SK-N-SH (cell line): Measurements from ENCODE around the gene TRIM7. TPM values are rescaled to one million over a fixed set of nuclear protein-coding genes. Genes with fewer than 3 reads are reported as not detected.
"Not testable (repeated sequence)": the region's sequence is repeated elsewhere in the genome, so short reads cannot be mapped to it uniquely, and the experiment has no call there.

Experiments
- CTCF ChIA-PET: fragments of 300-600, 350-600 bp; formaldehyde crosslinking; extraction: SDS; loops from one replicate; lab custom pipeline; 2021; lab: Yijun Ruan, JAX
- POLR2A ChIA-PET: fragments of 350-600 bp; sonication (Branson Sonifier 250); formaldehyde crosslinking; extraction: SDS; loops from one replicate; lab custom pipeline; 2020; ENCODE audit warnings: antibody characterized with exemption, inconsistent platforms; lab: Yijun Ruan, JAX
- DNase-seq: peaks from one replicate; pipeline ENCODE4 v3.0.0; 2012
- H2AFZ ChIP-seq: fragments of 200-600 bp; sonication (generic); 2 replicates; pipeline ENCODE4 v1.8.1; 2016; ENCODE audit warnings: antibody characterized with exemption, mild to moderate bottlenecking, low read depth
- H3F3A ChIP-seq: fragments of 200-600 bp; sonication (generic); replicated peaks from 2 replicates; pipeline ENCODE3; 2016; ENCODE audit warnings: antibody characterized with exemption, mild to moderate bottlenecking; ENCODE audit not compliant: insufficient read depth
- H3K27ac ChIP-seq, 2 experiments: fragments of 200-500 bp in 1 of 2; fragments of 200-600 bp in 1 of 2; sonication (Bioruptor generic) in 1 of 2; sonication (generic), shearing (Covaris generic) in 1 of 2; 2 replicates each; pipeline versions ENCODE4 v1.5.1 to v1.6.1; 2014 to 2016; ENCODE audit warnings: low read depth in 2 of 2, inconsistent platforms in 1 of 2, low read length in 1 of 2, mild to moderate bottlenecking in 1 of 2, mixed read lengths in 1 of 2
- H3K27me3 ChIP-seq: fragments of 200-600 bp; sonication (generic), shearing (Covaris generic); 2 replicates; pipeline ENCODE4 v1.6.1; 2016; ENCODE audit warnings: mixed run types; ENCODE audit not compliant: insufficient read depth
- H3K36me3 ChIP-seq, 2 experiments: fragments of 200-500 bp in 1 of 2; fragments of 200-600 bp in 1 of 2; sonication (Bioruptor generic) in 1 of 2; sonication (generic) in 1 of 2; replicated peaks in 1 of 2; 2 replicates each; pipeline versions ENCODE3 to v1.5.1; 2014 to 2016; ENCODE audit warnings: low read length in 1 of 2, mild to moderate bottlenecking in 1 of 2; ENCODE audit not compliant: insufficient read depth in 2 of 2, control insufficient read depth in 1 of 2
- H3K4me1 ChIP-seq, 2 experiments: fragments of 200-500 bp in 1 of 2; fragments of 200-600 bp in 1 of 2; sonication (Bioruptor generic) in 1 of 2; sonication (generic), shearing (Covaris generic) in 1 of 2; 2 replicates each; pipeline versions ENCODE4 v1.5.1 to v1.6.1; 2014 to 2016; ENCODE audit warnings: low read depth in 1 of 2, low read length in 1 of 2, mixed run types in 1 of 2; ENCODE audit not compliant: insufficient read depth in 2 of 2, control insufficient read depth in 1 of 2
- H3K4me2 ChIP-seq: fragments of 200-600 bp; sonication (generic), shearing (Covaris generic); 2 replicates; pipeline ENCODE4 v1.6.1; 2017; ENCODE audit warnings: mixed run types
- H3K4me3 ChIP-seq, 2 experiments: fragments of 200-500 bp in 1 of 2; fragments of 200-600 bp in 1 of 2; sonication (Bioruptor generic) in 1 of 2; sonication (generic), shearing (Covaris generic) in 1 of 2; 2 replicates each; pipeline versions ENCODE4 v1.5.1 to v1.8.1; 2014 to 2016; ENCODE audit warnings: low read depth in 2 of 2, inconsistent platforms in 1 of 2, low read length in 1 of 2, mild to moderate bottlenecking in 1 of 2, mixed read lengths in 1 of 2, moderate library complexity in 1 of 2
- H3K79me2 ChIP-seq: fragments of 200-600 bp; sonication (generic); 2 replicates; pipeline ENCODE4 v1.8.1; 2017; ENCODE audit warnings: mild to moderate bottlenecking; ENCODE audit not compliant: insufficient read depth
- H3K9ac ChIP-seq: fragments of 200-600 bp; sonication (generic); 2 replicates; pipeline ENCODE4 v1.6.1; 2017; ENCODE audit warnings: mixed run types
- H3K9me2 ChIP-seq: fragments of 200-600 bp; sonication (generic); 2 replicates; pipeline ENCODE4 v1.6.1; 2017; ENCODE audit warnings: mixed run types
- H3K9me3 ChIP-seq: fragments of 200-600 bp; sonication (generic); 2 replicates; pipeline ENCODE4 v1.6.1; 2017; ENCODE audit warnings: mixed run types, mild to moderate bottlenecking, moderate library complexity
- H4K20me1 ChIP-seq: fragments of 200-600 bp; sonication (generic); 2 replicates; pipeline ENCODE4 v1.6.1; 2017; ENCODE audit warnings: mild to moderate bottlenecking, mixed run types; ENCODE audit not compliant: insufficient read depth
- CHD2 ChIP-seq: fragments of 150-350 bp; IDR thresholded peaks from 2 replicates; pipeline ENCODE4 v1.6.1; 2018; ENCODE audit warnings: low read length; ENCODE audit not compliant: partially characterized antibody
- ELF1 ChIP-seq: IDR thresholded peaks from 2 replicates; pipeline ENCODE4 v1.4.0; 2012
- FOSL2 ChIP-seq: IDR thresholded peaks from 2 replicates; pipeline ENCODE4 v1.4.0; 2012; ENCODE audit warnings: low read depth, mild to moderate bottlenecking, moderate library complexity, borderline replicate concordance
- FOXM1 ChIP-seq: IDR thresholded peaks from 2 replicates; pipeline ENCODE4 v1.4.0; 2012; ENCODE audit warnings: low read depth, mild to moderate bottlenecking
- GATA2 ChIP-seq: sonication (generic); formaldehyde crosslinking; IDR thresholded peaks from 2 replicates; pipeline ENCODE4 v1.5.0; 2020; ENCODE audit warnings: mild to moderate bottlenecking, missing genetic modification reagents
- IRF3 ChIP-seq: fragments of 150-350 bp; IDR thresholded peaks from 2 replicates; pipeline ENCODE4 v1.6.1; 2016; ENCODE audit warnings: mild to moderate bottlenecking, low read depth, low read length
- NFIC ChIP-seq: IDR thresholded peaks from 2 replicates; pipeline ENCODE4 v1.4.0; 2012; ENCODE audit warnings: borderline replicate concordance
- PBX3 ChIP-seq: IDR thresholded peaks from 2 replicates; pipeline ENCODE4; 2012
- POLR2AphosphoS5 ChIP-seq: IDR thresholded peaks from 2 replicates; pipeline ENCODE4 v1.6.1; 2012; ENCODE audit warnings: low read depth, low read length
- RAD21 ChIP-seq: IDR thresholded peaks from 2 replicates; pipeline ENCODE4 v1.6.1; 2012; ENCODE audit warnings: mild to moderate bottlenecking, low read length
- RCOR1 ChIP-seq: fragments of 150-350 bp; IDR thresholded peaks from 2 replicates; pipeline ENCODE4 v1.6.1; 2017; ENCODE audit warnings: antibody characterized with exemption, low read length
- RXRA ChIP-seq: IDR thresholded peaks from 2 replicates; pipeline ENCODE4 v1.4.0; 2012; ENCODE audit warnings: low read depth, mild to moderate bottlenecking, borderline replicate concordance
- SIN3A ChIP-seq: IDR thresholded peaks from 2 replicates; pipeline ENCODE4 v1.6.1; 2012; ENCODE audit warnings: low read depth, mild to moderate bottlenecking, low read length, moderate library complexity, borderline replicate concordance
- SMC3 ChIP-seq: IDR thresholded peaks from 2 replicates; pipeline ENCODE4 v1.6.1; 2012; ENCODE audit warnings: low read depth, low read length, improper control_type of control experiment
- YY1 ChIP-seq: IDR thresholded peaks from 2 replicates; pipeline ENCODE4 v1.4.0; 2012; ENCODE audit warnings: low read depth, mild to moderate bottlenecking
- WGBS: methylation state at CpG from one replicate; pipeline ENCODE4 v1.1.6; 2017; ENCODE audit warnings: low lambda C conversion rate; 5-methylcytosine and 5-hydroxymethylcytosine counted together
- polyA plus RNA-seq, 3 experiments: library from polyadenylated mRNA; depleted of rRNA; stranded (reverse); fragments of >200 nt; gene quantifications; 2 replicates each; pipeline ENCODE4 v1.2.3, GENCODE V29; 2012

TRIM7 gene
- polyA plus RNA-seq, 1 of the 3 experiments (the other 2 are of a cell fraction) = 3.5 TPM

DNA sequence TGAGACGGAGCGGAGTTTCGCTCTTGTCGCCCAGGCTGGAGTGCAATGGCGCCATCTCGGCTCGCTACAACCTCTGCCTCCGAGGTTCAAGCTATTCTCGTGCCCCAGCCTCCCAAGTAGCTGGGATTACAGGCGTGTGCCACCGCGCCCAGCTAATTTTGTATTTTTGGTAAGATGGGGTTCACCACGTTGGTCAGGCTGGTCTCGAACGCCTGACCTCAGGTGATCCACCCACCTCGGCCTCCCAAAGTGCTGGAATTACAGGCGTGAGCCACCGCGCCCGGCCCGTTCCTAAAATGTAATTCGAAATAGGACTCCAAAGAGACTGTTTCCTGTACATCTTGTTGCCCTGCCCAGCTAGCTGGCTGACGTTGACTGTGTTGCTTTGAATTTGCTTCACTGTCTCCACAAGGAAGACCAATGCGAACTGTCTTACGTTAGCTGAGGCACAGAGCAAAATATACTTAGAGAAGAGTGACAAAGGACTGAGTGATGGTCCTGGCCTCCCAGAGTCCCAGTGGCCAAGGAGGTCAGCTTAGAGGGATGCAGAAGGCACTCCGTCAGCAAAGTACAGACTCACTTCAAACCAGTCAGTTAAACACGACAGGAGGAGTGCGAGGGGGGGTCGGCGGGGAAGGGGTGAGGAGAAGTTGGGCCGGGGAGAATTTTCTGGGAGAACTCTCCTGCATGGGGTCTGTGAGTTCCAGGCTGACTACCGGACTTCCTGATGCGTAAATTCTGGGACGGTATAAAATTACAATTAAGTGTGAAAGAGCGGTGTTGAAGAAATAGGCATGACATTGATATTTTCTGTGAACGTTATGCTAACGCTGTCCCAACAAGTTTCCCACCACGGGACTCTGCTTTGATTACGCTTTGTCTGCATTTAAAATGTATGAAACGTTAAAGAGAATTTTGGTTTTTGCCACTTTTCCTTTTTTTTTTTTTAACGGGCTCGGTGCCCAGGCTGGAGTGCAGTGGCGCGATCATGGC, 11.3 kb upstream of the TRIM7 start:
- Histone ChIP-seq H3F3A (peaks cover 37% of the 10 kb centered on the region), H3K4me2 (peak overlapping the region; percentile 90), H3K27me3 (no peaks in the 10 kb centered on the region), H3K36me3 (no peaks in the 10 kb centered on the region), H3K9ac (peak overlapping the region; percentile 50; the same call in 1 of the 2 replicates), H2AFZ (peak overlapping the region; percentile 75), H4K20me1 (peaks cover 5% of the 10 kb centered on the region), H3K9me2 (no peaks in the 10 kb centered on the region), H3K4me1 (peaks cover 0 to 12% of the 10 kb centered on the region in 2 experiments; a peak in 1 of 4 replicates), H3K27ac (peak overlapping the region; percentile 8 to 30; a peak in 2 of 4 replicates), H3K9me3 (no peaks in the 10 kb centered on the region), H3K79me2 (no peaks in the 10 kb centered on the region), H3K4me3 (peak overlapping the region; percentile 52 to 58)
- DNase-seq = no peak
- 7% methylated on average over 33 of the region's 44 CpGs for WGBS
- ChIA-PET POLR2A (interaction anchor here (1.0 kb wide), 1 partner anchor 25 kb away, joined by 5 read pairs; no protein-coding TSS in a partner anchor), CTCF (interaction anchor here (0.9 to 2.2 kb wide), 4 partner anchors 9 to 31 kb away, joined by 3 to 6 read pairs (median 4); partner anchors contain the start of gene TRIM7)
- no peak for TF ChIP-seq FOSL2
- no peak for TF ChIP-seq IRF3
- no peak for TF ChIP-seq RAD21
- no peak for TF ChIP-seq CHD2
- no peak for TF ChIP-seq POLR2AphosphoS5
- TF ChIP-seq GATA2 (CRISPR knock-in tag) = no peak

DNA sequence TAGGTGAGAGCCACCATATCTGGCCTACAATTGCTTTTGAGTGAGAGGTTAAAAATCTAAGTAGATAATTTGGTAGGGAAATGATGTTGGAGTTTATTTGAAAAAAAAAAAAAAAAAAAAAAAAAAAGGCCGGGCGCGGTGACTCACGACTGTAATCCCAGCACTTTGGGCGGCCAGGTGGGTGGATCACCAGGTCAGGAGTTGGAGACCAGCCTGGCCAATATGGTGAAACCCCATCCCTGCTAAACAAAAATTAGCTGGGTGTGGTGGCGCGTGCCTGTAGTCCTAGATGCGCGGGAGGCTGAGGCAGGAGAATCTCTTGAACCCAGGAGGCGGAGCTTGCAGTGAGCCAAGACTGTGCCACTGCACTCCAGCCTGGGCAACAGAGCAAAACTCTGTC, 9.3 kb upstream of the TRIM7 start:
- CTCF ChIA-PET = interaction anchor here (1.3 kb wide), 1 partner anchor 10 kb away, joined by 4 read pairs; the partner anchor contains the start of gene TRIM7
- not testable (repeated sequence) for H3K4me3 ChIP-seq, H3K36me3 ChIP-seq

GRCh38 chr5:181212934-181213333, 7.9 kb upstream of the TRIM7 start:
- WGBS = 77% methylated on average over 2 of the region's 2 CpGs
- no peak overlapping the region for H2AFZ ChIP-seq
- H3K9me3 ChIP-seq = no peaks in the 10 kb centered on the region
- no peak overlapping the region for H3K4me3 ChIP-seq
- no peaks in the 10 kb centered on the region for H3K9me2 ChIP-seq
- POLR2A ChIA-PET = no interaction called here
- H3K4me2 ChIP-seq = no peak overlapping the region
- no peak for DNase-seq
- H4K20me1 ChIP-seq = peaks cover 4% of the 10 kb centered on the region
- TF ChIP-seq PBX3 (no peak), ELF1 (no peak), SMC3 (no peak), NFIC (no peak), SIN3A (no peak), YY1 (no peak), FOSL2 (no peak), RCOR1 (no peak), FOXM1 (no peak), RXRA (no peak)
- CTCF ChIA-PET = interaction anchor here (1.2 to 1.9 kb wide), 2 partner anchors 24 to 29 kb away, joined by 4 read pairs; no protein-coding TSS in a partner anchor
- no peaks in the 10 kb centered on the region for H3K36me3 ChIP-seq
- no peaks in the 10 kb centered on the region for H3K79me2 ChIP-seq
- no peaks in the 10 kb centered on the region for H3K27me3 ChIP-seq
- peaks cover 24% of the 10 kb centered on the region for H3F3A ChIP-seq
- H3K27ac ChIP-seq = no peak overlapping the region
- no peak overlapping the region for H3K9ac ChIP-seq
- peaks cover 0 to 12% of the 10 kb centered on the region in 2 experiments; a peak in 1 of 4 replicates for H3K4me1 ChIP-seq

More for the DNA sequence above, 9.3 kb upstream of the TRIM7 start:
- H3K9me3 ChIP-seq, H3K9me2 ChIP-seq, POLR2A ChIA-PET, H3K79me2 ChIP-seq, DNase-seq, H3K4me2 ChIP-seq, H3K27ac ChIP-seq, H2AFZ ChIP-seq, H4K20me1 ChIP-seq, H3K27me3 ChIP-seq, H3K9ac ChIP-seq: not testable (repeated sequence)
- Histone ChIP-seq H3K4me1 (peaks cover 0 to 12% of the 10 kb centered on the region in 2 experiments; a peak in 1 of 4 replicates), H3F3A (peaks cover 33% of the 10 kb centered on the region)
- 91% methylated on average over 10 of the region's 10 CpGs for WGBS
